ENCODE measurements around the gene LAMTOR1. TPM values are rescaled to one million over a fixed set of nuclear protein-coding genes. Genes with fewer than 3 reads are reported as not detected.

The LAMTOR1 gene
- total and polyA plus RNA-seq, 2 donors (not counting 1 experiment from before 2014, with no cell fraction given) = 71.0 to 104 TPM

DNA sequence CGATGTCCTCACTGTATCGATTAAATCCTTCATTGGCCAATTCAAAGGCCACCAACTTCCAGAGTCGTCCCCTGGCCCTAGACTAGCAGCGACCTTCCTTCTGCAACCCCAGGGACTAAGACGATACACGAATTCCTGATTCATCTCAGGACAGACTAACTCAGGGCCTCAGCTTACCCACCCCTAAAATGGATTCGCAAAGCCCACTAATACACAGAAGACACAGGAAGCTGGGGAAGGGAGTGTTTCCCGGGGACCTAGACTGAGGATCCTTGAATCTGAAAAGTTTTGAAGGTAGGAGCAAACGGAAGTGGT is 509 bp downstream of the LAMTOR1 start:
- peaks cover 0 to 8% (median 0%) of the 10 kb centered on the region in 3 donors for H3K9me3 ChIP-seq (ENCODE audit: control extremely low read depth in 1 of 3, control insufficient read depth in 2 of 3, insufficient read depth in 1 of 3, low read length in 2 of 3)
- ATAC-seq (ENCODE audit: low read depth) = no peak
- H3K79me2 ChIP-seq (ENCODE audit: control insufficient read depth, insufficient read depth, low read length) = peaks cover 73% of the 10 kb centered on the region
- intact Hi-C loops (cut with micrococcal nuclease) = loop anchor here (2.0 to 5.0 kb wide), 2 partner anchors 40 to 316 kb away; no protein-coding TSS in a partner anchor
- TF ChIP-seq, protein P1, sequence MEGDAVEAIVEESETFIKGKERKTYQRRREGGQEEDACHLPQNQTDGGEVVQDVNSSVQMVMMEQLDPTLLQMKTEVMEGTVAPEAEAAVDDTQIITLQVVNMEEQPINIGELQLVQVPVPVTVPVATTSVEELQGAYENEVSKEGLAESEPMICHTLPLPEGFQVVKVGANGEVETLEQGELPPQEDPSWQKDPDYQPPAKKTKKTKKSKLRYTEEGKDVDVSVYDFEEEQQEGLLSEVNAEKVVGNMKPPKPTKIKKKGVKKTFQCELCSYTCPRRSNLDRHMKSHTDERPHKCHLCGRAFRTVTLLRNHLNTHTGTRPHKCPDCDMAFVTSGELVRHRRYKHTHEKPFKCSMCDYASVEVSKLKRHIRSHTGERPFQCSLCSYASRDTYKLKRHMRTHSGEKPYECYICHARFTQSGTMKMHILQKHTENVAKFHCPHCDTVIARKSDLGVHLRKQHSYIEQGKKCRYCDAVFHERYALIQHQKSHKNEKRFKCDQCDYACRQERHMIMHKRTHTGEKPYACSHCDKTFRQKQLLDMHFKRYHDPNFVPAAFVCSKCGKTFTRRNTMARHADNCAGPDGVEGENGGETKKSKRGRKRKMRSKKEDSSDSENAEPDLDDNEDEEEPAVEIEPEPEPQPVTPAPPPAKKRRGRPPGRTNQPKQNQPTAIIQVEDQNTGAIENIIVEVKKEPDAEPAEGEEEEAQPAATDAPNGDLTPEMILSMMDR (IDR thresholded peaks at IDR 0.05) = no peak
- TF ChIP-seq EZH2 (IDR thresholded peaks at IDR 0.05; ENCODE audit: borderline replicate concordance, insufficient read depth, low read depth, low read length, poor library complexity, severe bottlenecking) = no peak
- peak overlapping the region; percentile 85 to 96 for H3K27ac ChIP-seq (ENCODE audit: low read length in 2 of 2)
- peaks cover 25% of the 10 kb centered on the region for H4K20me1 ChIP-seq (ENCODE audit: control insufficient read depth, insufficient read depth, low read length, poor library complexity, severe bottlenecking)
- Mint-ChIP-seq H3K9me3 (ENCODE audit: insufficient read depth) (no peaks in the 10 kb centered on the region), H3K4me3 (peak overlapping the region; percentile 95), H3K27ac (peak overlapping the region; percentile 99), H3K27me3 (no peaks in the 10 kb centered on the region), H3K4me1 (peaks cover 43% of the 10 kb centered on the region)
- peak overlapping the region; percentile 85 for H3K9ac ChIP-seq (ENCODE audit: low read length)
- H3K4me2 ChIP-seq (replicated peaks; ENCODE audit: low read depth, low read length, poor library complexity, severe bottlenecking) = peak overlapping the region; percentile 94
- peak overlapping the region; percentile 86 for H2AFZ ChIP-seq (ENCODE audit: insufficient read depth, low read depth, low read length, poor library complexity, severe bottlenecking)
- DNase-seq = no peak
- ChIA-PET CTCF (interaction anchor here (1.0 to 4.7 kb wide), 5 partner anchors 12 to 328 kb away, joined by 3 to 37 read pairs (median 3); no protein-coding TSS in a partner anchor), POLR2A (no interaction called here)
- H3K4me1 ChIP-seq (ENCODE audit: control insufficient read depth in 2 of 2, insufficient read depth in 2 of 2, low read length in 2 of 2) = peaks cover 29 to 37% of the 10 kb centered on the region in 2 donors
- H3K36me3 ChIP-seq (replicated peaks in 1 of 2; ENCODE audit: control extremely low read depth in 1 of 2, control insufficient read depth in 1 of 2, extremely low read depth in 1 of 2, insufficient read depth in 2 of 2, low read length in 1 of 2) = peaks cover 0 to 31% of the 10 kb centered on the region in 2 experiments
- WGBS (ENCODE audit: insufficient coverage) = 4% methylated on average over 8 of the region's 9 CpGs
- H3K27me3 ChIP-seq (replicated peaks in 1 of 4; ENCODE audit: control extremely low read depth in 1 of 4, control insufficient read depth in 3 of 4, insufficient read depth in 4 of 4, low read length in 3 of 4) = no peaks in the 10 kb centered on the region
- H3K4me3 ChIP-seq (ENCODE audit: control extremely low read depth in 1 of 5, extremely low read depth in 1 of 5, insufficient read depth in 1 of 5, low read depth in 2 of 5, low read length in 4 of 5) = peak overlapping the region; percentile 76 to 98 (median 84)

DNA sequence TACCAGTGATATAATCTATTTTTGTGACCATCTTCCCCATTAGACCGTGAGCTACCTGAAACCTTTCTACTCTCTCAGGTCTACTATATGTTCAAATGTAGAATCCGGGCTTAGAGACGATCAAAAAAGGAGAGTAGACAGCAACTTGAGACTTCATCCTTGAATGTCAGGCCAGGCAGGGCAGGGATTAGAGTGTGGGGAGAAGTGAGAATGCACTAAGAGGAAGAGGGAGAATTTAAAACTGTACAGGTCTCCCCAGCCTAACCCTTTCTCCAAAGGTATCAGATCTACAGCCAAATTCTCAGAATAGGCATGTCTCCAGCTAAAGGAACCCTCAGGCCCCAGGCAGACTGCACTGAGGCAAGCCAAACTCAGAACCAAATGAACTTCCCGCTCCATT is 935 bp downstream of the LAMTOR1 start:
- TF ChIP-seq, protein P1 (IDR thresholded peaks at IDR 0.05) = no peak
- TF ChIP-seq EZH2 (IDR thresholded peaks at IDR 0.05; ENCODE audit: borderline replicate concordance, insufficient read depth, low read depth, low read length, poor library complexity, severe bottlenecking) = no peak
- H3K79me2 ChIP-seq (ENCODE audit: control insufficient read depth, insufficient read depth, low read length) = peaks cover 74% of the 10 kb centered on the region
- peak overlapping the region; percentile 76 to 98 (median 84) for H3K4me3 ChIP-seq (ENCODE audit: control extremely low read depth in 1 of 5, extremely low read depth in 1 of 5, insufficient read depth in 1 of 5, low read depth in 2 of 5, low read length in 4 of 5)
- no peak for ATAC-seq (ENCODE audit: low read depth)
- peak overlapping the region; percentile 94 for H3K4me2 ChIP-seq (replicated peaks; ENCODE audit: low read depth, low read length, poor library complexity, severe bottlenecking)
- Mint-ChIP-seq H3K4me1 (peaks cover 43% of the 10 kb centered on the region), H3K27ac (peak overlapping the region; percentile 99), H3K27me3 (no peaks in the 10 kb centered on the region), H3K9me3 (ENCODE audit: insufficient read depth) (no peaks in the 10 kb centered on the region), H3K4me3 (peak overlapping the region; percentile 95)
- DNase-seq = no peak
- peaks cover 0 to 8% (median 0%) of the 10 kb centered on the region in 3 donors for H3K9me3 ChIP-seq (ENCODE audit: control extremely low read depth in 1 of 3, control insufficient read depth in 2 of 3, insufficient read depth in 1 of 3, low read length in 2 of 3)
- 18% methylated on average over 1 of the region's 4 CpGs for WGBS (ENCODE audit: insufficient coverage)
- peak overlapping the region; percentile 85 to 96 for H3K27ac ChIP-seq (ENCODE audit: low read length in 2 of 2)
- no peaks in the 10 kb centered on the region for H3K27me3 ChIP-seq (replicated peaks in 1 of 4; ENCODE audit: control extremely low read depth in 1 of 4, control insufficient read depth in 3 of 4, insufficient read depth in 4 of 4, low read length in 3 of 4)
- intact Hi-C loops (cut with micrococcal nuclease) = loop anchor here (2.0 to 5.0 kb wide), 2 partner anchors 40 to 315 kb away; no protein-coding TSS in a partner anchor
- peak overlapping the region; percentile 85 for H3K9ac ChIP-seq (ENCODE audit: low read length)
- peaks cover 26% of the 10 kb centered on the region for H4K20me1 ChIP-seq (ENCODE audit: control insufficient read depth, insufficient read depth, low read length, poor library complexity, severe bottlenecking)
- H3K36me3 ChIP-seq (replicated peaks in 1 of 2; ENCODE audit: control extremely low read depth in 1 of 2, control insufficient read depth in 1 of 2, extremely low read depth in 1 of 2, insufficient read depth in 2 of 2, low read length in 1 of 2) = peaks cover 0 to 36% of the 10 kb centered on the region in 2 experiments
- peak overlapping the region; percentile 86 for H2AFZ ChIP-seq (ENCODE audit: insufficient read depth, low read depth, low read length, poor library complexity, severe bottlenecking)
- H3K4me1 ChIP-seq (ENCODE audit: control insufficient read depth in 2 of 2, insufficient read depth in 2 of 2, low read length in 2 of 2) = peaks cover 29 to 37% of the 10 kb centered on the region in 2 donors
- ChIA-PET CTCF (interaction anchor here (1.0 to 4.7 kb wide), 6 partner anchors 11 to 329 kb away, joined by 3 to 37 read pairs (median 3); partner anchors contain the start of genes RNF121 and XNDC1N), POLR2A (no interaction called here)

Measured in B cell (primary cell).